ENCODE data around the gene OSBPL5. TPM values are rescaled to one million over a fixed set of nuclear protein-coding genes. Genes with fewer than 3 reads are reported as not detected.

The OSBPL5 gene
- total RNA-seq, 4 donors from 2014 or later: 59.6 to 119 (median 71.7) TPM

DNA sequence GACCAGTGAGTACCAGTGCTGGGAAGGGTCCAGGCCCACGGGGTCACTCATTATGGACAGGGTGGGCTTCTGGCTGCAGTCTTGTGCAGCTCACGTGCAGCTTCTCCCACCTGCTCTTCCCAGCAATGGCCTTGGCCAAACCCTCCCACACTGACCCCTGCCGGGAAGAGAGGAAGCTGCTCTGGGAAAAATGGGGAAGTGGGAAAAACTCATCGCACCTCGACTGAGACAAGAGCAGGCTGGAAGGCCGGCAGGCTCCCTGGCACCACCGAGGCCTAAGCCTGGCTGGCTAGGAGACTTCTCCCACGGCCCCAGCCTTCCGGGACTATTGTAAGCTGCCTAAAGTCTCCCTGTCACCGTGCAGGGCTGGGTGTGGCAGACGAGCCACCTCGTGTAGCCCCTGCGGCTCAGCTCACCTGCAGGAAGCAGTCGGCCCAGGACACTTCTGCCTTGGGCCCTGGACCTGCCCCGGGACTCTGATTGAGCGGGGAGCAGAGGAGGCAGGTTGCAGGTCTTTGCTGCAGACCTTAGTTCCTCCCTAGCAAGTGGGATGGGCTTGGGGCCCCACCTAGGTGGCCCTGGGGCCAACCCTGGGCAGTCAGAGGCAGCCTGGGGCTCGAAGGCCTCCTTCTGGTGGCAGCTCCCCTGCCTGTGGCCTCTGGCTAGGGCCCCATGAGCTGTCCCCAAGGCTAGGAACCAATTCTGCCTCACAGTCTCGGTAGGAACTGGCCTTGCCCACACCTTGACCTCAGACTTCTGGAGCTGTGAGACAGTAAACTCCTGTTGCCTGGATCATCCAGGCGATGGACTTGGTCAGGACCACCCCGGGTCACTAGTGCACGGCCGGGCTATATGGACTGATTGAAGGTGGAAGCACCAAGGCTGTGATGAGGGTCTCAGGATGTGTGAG is 30.4 kb upstream of the OSBPL5 start:
- intact Hi-C loops (cut with DNase I): no loop called here
- TF ChIP-seq, protein P1, sequence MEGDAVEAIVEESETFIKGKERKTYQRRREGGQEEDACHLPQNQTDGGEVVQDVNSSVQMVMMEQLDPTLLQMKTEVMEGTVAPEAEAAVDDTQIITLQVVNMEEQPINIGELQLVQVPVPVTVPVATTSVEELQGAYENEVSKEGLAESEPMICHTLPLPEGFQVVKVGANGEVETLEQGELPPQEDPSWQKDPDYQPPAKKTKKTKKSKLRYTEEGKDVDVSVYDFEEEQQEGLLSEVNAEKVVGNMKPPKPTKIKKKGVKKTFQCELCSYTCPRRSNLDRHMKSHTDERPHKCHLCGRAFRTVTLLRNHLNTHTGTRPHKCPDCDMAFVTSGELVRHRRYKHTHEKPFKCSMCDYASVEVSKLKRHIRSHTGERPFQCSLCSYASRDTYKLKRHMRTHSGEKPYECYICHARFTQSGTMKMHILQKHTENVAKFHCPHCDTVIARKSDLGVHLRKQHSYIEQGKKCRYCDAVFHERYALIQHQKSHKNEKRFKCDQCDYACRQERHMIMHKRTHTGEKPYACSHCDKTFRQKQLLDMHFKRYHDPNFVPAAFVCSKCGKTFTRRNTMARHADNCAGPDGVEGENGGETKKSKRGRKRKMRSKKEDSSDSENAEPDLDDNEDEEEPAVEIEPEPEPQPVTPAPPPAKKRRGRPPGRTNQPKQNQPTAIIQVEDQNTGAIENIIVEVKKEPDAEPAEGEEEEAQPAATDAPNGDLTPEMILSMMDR (IDR thresholded peaks at IDR 0.05): peak; percentile 24 to 55 (median 37)
- TF ChIP-seq POLR2A (IDR thresholded peaks at IDR 0.05; ENCODE audit: low read depth): no peak
- no peak for TF ChIP-seq POLR2AphosphoS5 (IDR thresholded peaks at IDR 0.05)
- Histone ChIP-seq H3K9me3 (no peaks in the 10 kb centered on the region), H3K4me1 (no peaks in the 10 kb centered on the region), H3K4me3 (no peak overlapping the region), H3K27me3 (peaks cover 0 to 37% (median 0%) of the 10 kb centered on the region in 4 donors), H3K27ac (replicated peaks in 1 of 4) (no peak overlapping the region), H3K36me3 (no peaks in the 10 kb centered on the region)
- no peak for DNase-seq (ENCODE audit: extremely low spot score)
- WGBS: 54% methylated on average over 12 of the region's 22 CpGs

- Histone ChIP-seq H3K4me3 (no peak overlapping the region), H3K27ac (replicated peaks in 1 of 4) (no peak overlapping the region), H3K4me1 (no peaks in the 10 kb centered on the region), H3K9me3 (no peaks in the 10 kb centered on the region), H3K27me3 (peaks cover 0 to 26% (median 0%) of the 10 kb centered on the region in 4 donors), H3K36me3 (no peaks in the 10 kb centered on the region)
- intact Hi-C loops (cut with DNase I): no loop called here
- 74% methylated on average over 11 of the region's 12 CpGs for WGBS
- DNase-seq (ENCODE audit: extremely low spot score): no peak
- no peak for TF ChIP-seq POLR2A (IDR thresholded peaks at IDR 0.05; ENCODE audit: low read depth)
- TF ChIP-seq, protein P1 (IDR thresholded peaks at IDR 0.05): no peak
- no peak for TF ChIP-seq EP300 (IDR thresholded peaks at IDR 0.05)
Measured at GRCh38 chr11:3194016-3194816, 29.1 kb upstream of the OSBPL5 start.

DNA sequence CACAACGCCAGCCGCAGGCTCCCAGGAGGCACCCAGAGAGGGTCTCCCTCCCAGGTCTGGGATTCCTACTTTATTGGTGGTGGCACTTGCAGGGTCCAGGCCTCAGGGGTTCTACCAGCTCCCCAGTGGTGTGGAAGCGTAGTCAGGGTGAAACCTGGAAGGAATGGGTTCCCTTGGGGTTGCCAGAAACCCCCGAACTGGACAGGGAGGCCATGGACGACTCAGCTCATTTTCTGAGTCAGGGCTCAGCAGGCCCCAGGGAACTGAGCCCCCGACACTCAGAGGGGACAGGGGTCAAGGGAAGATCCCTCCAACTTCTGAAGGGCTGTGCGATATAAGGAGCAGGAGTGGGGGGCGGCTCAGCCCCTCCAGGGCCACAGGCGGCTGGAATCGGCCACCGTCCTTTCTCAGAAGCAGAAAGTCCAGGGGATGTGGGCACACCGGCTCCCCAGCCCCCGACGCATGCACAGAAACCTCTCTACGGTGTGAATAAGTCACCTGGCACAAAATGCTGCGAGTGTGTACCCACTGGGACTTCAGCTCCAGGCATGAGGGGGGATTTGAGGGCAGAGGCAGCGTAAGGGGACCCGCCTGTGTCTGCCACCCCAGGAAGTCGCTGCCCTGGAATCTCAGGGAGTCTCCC is 28.4 kb upstream of the OSBPL5 start:
- Histone ChIP-seq H3K36me3 (no peaks in the 10 kb centered on the region), H3K4me1 (no peaks in the 10 kb centered on the region), H3K27ac (replicated peaks in 1 of 4) (no peak overlapping the region), H3K27me3 (peaks cover 0 to 20% (median 0%) of the 10 kb centered on the region in 4 donors), H3K9me3 (no peaks in the 10 kb centered on the region), H3K4me3 (no peak overlapping the region)
- TF ChIP-seq, protein P1 (IDR thresholded peaks at IDR 0.05): no peak
- no peak for TF ChIP-seq POLR2A (IDR thresholded peaks at IDR 0.05; ENCODE audit: low read depth)
- TF ChIP-seq POLR2AphosphoS5 (IDR thresholded peaks at IDR 0.05): no peak
- no peak for TF ChIP-seq EP300 (IDR thresholded peaks at IDR 0.05)
- WGBS: 88% methylated on average over 17 of the region's 19 CpGs
- intact Hi-C loops (cut with DNase I): no loop called here
- no peak for DNase-seq (ENCODE audit: extremely low spot score)

DNA sequence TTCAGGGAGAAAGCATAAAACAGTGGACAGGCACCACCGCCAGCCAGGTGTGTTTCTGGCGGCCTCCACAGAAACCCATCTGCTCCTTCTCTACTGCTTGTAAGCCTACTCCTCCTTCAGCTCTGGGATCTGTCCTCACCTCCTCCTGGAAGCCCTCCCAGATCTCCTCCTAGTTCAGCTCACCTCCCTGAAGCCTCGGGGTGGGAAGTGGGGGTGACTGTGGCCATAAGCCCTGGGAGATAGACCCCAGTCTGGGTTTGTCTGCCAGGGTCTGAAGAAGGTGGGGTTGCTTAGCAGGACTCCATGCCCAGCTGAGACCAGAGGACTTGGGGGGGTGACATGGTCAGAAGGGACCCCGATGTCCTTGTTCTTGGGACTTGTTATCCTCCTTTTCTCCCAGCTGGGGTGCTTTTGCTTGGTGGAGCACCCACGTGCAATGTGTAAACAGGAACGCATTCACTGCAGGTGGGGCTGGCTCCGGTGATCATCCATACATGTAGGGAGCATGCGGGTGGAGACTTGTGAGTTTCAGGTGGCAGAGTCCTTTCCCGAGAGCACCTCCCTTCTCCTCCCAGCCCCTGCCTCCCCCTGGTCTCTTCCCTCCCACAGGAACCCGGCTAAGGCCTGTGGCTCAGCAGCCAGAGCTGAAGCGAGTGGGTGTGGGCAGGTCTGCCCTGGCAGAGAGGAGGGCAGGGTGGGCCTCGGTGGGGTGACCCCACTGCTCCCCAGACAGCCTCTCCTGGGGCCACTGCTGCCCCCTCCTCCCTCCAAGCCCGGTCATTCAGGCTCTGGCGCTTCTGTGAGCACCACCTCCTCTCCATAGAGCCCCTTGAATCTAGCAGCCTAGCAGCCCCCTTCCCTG is 27.6 kb upstream of the OSBPL5 start:
- H3K36me3 ChIP-seq: no peaks in the 10 kb centered on the region
- TF ChIP-seq, protein P1 (IDR thresholded peaks at IDR 0.05): no peak
- TF ChIP-seq EP300 (IDR thresholded peaks at IDR 0.05) (no peak), POLR2AphosphoS5 (IDR thresholded peaks at IDR 0.05) (no peak), POLR2A (IDR thresholded peaks at IDR 0.05; ENCODE audit: low read depth) (no peak)
- DNase-seq (ENCODE audit: extremely low spot score): no peak
- H3K27ac ChIP-seq (replicated peaks in 1 of 4): no peak overlapping the region
- H3K4me1 ChIP-seq: no peaks in the 10 kb centered on the region
- peaks cover 0 to 15% (median 0%) of the 10 kb centered on the region in 4 donors for H3K27me3 ChIP-seq
- H3K9me3 ChIP-seq: no peaks in the 10 kb centered on the region
- no peak overlapping the region for H3K4me3 ChIP-seq
- intact Hi-C loops (cut with DNase I): no loop called here
- 85% methylated on average over 12 of the region's 14 CpGs for WGBS
